Measurements from ENCODE around the gene SLITRK4.

DNA sequence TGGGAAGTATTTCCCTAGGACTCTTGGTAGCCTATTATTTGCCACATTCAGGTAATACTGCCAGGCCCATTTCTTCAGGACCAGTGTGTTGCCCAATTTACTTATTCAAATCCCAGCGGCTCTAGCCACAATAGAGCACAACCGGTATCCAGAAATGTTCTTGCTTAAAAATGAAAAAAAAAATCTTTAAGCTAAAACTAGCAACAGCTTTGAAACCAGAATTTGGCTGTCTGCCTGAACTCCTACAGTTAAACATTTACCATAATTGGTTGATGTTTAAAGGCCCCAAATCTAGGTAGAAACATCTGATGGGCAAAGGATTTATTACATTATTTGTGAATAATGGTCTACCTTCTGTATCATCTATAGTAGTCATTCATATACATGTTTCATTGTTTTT lies 930 bp upstream of the SLITRK4 start:
- no peak for TF ChIP-seq CTCF (IDR thresholded peaks at IDR 0.05; ENCODE audit: poor library complexity, severe bottlenecking)
- no peak for TF ChIP-seq POLR2AphosphoS5 (IDR thresholded peaks at IDR 0.05)
- TF ChIP-seq SMC3 (conservative IDR thresholded peaks at IDR 0.05; ENCODE audit: poor library complexity): no peak
- TF ChIP-seq EZH2 (IDR thresholded peaks at IDR 0.05; ENCODE audit: borderline replicate concordance, insufficient read depth, low read length, poor library complexity, severe bottlenecking): no peak
- TF ChIP-seq RAD21 (conservative IDR thresholded peaks at IDR 0.05): no peak
